Measurements from ENCODE around the gene CXCL5.

- TF ChIP-seq CTCF (conservative IDR thresholded peaks at IDR 0.05 in 1 of 2, IDR thresholded peaks at IDR 0.05 in 1 of 2; ENCODE audit: extremely low read depth in 1 of 2, insufficient read depth in 1 of 2, low read depth in 1 of 2, low read length in 2 of 2) (no peak), EZH2 (IDR thresholded peaks at IDR 0.05; ENCODE audit: borderline replicate concordance, low read length) (no peak)
These were observed 17.6 kb upstream of the CXCL5 start for GRCh38 chr4:74016068-74016467.

Data from mammary epithelial cell (primary cell).